GM21390 (cell line): ENCODE results near the gene CEP78.

Source experiments
- ATAC-seq: cut with Tn5 transposase; IDR thresholded peaks from one replicate; pipeline ENCODE4 v1.9.1; 2021; ENCODE audit not compliant: unreplicated experiment

The CEP78 gene

GRCh38 chr9:78234810-78235209 is 1.1 kb upstream of the CEP78 start:
- no peak for ATAC-seq

GRCh38 chr9:78235256-78235761 is 566 bp upstream of the CEP78 start:
- ATAC-seq, result no peak

GRCh38 chr9:78236551-78236910 is 656 bp downstream of the CEP78 start:
- ATAC-seq, result peak; percentile 16

GRCh38 chr9:78238046-78239038 is 2.5 kb downstream of the CEP78 start:
- no peak for ATAC-seq

- no peak for ATAC-seq
Measured at GRCh38 chr9:78239506-78239905, 3.6 kb downstream of the CEP78 start.

GRCh38 chr9:78242041-78242440 is 6.2 kb downstream of the CEP78 start:
- no peak for ATAC-seq

GRCh38 chr9:78243130-78243529 is 7.3 kb downstream of the CEP78 start:
- ATAC-seq, result no peak

GRCh38 chr9:78245401-78245800 is 9.5 kb downstream of the CEP78 start:
- no peak for ATAC-seq

GRCh38 chr9:78248635-78249034 is 12.8 kb downstream of the CEP78 start:
- ATAC-seq, result no peak

GRCh38 chr9:78249542-78249941 is 13.7 kb downstream of the CEP78 start:
- ATAC-seq, result no peak

- ATAC-seq, result no peak
Measured at GRCh38 chr9:78252616-78253015, 16.7 kb downstream of the CEP78 start.

- ATAC-seq, result no peak
Measured at GRCh38 chr9:78253285-78253684, 17.4 kb downstream of the CEP78 start.

GRCh38 chr9:78261403-78262001 is 25.6 kb downstream of the CEP78 start:
- ATAC-seq, result peak; percentile 66

- ATAC-seq, result no peak
Measured at GRCh38 chr9:78262655-78263054, 26.8 kb downstream of the CEP78 start.

GRCh38 chr9:78267889-78268288 is 32.0 kb downstream of the CEP78 start:
- no peak for ATAC-seq

- ATAC-seq, result no peak
Measured at GRCh38 chr9:78269784-78270183, 33.9 kb downstream of the CEP78 start.

GRCh38 chr9:78272307-78272706 is 36.4 kb downstream of the CEP78 start:
- no peak for ATAC-seq

- ATAC-seq, result no peak
Measured at GRCh38 chr9:78273761-78274160, 37.9 kb downstream of the CEP78 start.

- ATAC-seq, result no peak
Measured at GRCh38 chr9:78278177-78278777, 42.4 kb downstream of the CEP78 start.

- ATAC-seq, result no peak
Measured at GRCh38 chr9:78278801-78279200, 42.9 kb downstream of the CEP78 start.

- no peak for ATAC-seq
Measured at GRCh38 chr9:78280982-78281668, 45.2 kb downstream of the CEP78 start.
